ENCODE data around the gene MTCH1. TPM values are rescaled to one million over a fixed set of nuclear protein-coding genes. Genes with fewer than 3 reads are reported as not detected.

Gene MTCH1
- total and polyA plus RNA-seq, 9 of the 15 experiments (the other 6 are each of a cell fraction or from before 2014, with no cell fraction given) = 7.9 to 161 (median 118) TPM

GRCh38 chr6:36956446-36956820 is 29.6 kb downstream of the MTCH1 start (continued):
- TF ChIP-seq ZNF263 (CRISPR knock-in tag; IDR thresholded peaks at IDR 0.05; ENCODE audit: borderline replicate concordance) = no peak
- peak; percentile 84; the same call in 1 of the 2 replicates for TF ChIP-seq ESRRA (IDR thresholded peaks at IDR 0.05; ENCODE audit: borderline replicate concordance, low read depth)
- TF ChIP-seq ZNF511 (CRISPR knock-in tag; IDR thresholded peaks at IDR 0.05) = no peak
- TF ChIP-seq PCBP2 (IDR thresholded peaks at IDR 0.05; ENCODE audit: low read depth, low read length, poor library complexity, severe bottlenecking) = no peak
- TF ChIP-seq, protein P1, sequence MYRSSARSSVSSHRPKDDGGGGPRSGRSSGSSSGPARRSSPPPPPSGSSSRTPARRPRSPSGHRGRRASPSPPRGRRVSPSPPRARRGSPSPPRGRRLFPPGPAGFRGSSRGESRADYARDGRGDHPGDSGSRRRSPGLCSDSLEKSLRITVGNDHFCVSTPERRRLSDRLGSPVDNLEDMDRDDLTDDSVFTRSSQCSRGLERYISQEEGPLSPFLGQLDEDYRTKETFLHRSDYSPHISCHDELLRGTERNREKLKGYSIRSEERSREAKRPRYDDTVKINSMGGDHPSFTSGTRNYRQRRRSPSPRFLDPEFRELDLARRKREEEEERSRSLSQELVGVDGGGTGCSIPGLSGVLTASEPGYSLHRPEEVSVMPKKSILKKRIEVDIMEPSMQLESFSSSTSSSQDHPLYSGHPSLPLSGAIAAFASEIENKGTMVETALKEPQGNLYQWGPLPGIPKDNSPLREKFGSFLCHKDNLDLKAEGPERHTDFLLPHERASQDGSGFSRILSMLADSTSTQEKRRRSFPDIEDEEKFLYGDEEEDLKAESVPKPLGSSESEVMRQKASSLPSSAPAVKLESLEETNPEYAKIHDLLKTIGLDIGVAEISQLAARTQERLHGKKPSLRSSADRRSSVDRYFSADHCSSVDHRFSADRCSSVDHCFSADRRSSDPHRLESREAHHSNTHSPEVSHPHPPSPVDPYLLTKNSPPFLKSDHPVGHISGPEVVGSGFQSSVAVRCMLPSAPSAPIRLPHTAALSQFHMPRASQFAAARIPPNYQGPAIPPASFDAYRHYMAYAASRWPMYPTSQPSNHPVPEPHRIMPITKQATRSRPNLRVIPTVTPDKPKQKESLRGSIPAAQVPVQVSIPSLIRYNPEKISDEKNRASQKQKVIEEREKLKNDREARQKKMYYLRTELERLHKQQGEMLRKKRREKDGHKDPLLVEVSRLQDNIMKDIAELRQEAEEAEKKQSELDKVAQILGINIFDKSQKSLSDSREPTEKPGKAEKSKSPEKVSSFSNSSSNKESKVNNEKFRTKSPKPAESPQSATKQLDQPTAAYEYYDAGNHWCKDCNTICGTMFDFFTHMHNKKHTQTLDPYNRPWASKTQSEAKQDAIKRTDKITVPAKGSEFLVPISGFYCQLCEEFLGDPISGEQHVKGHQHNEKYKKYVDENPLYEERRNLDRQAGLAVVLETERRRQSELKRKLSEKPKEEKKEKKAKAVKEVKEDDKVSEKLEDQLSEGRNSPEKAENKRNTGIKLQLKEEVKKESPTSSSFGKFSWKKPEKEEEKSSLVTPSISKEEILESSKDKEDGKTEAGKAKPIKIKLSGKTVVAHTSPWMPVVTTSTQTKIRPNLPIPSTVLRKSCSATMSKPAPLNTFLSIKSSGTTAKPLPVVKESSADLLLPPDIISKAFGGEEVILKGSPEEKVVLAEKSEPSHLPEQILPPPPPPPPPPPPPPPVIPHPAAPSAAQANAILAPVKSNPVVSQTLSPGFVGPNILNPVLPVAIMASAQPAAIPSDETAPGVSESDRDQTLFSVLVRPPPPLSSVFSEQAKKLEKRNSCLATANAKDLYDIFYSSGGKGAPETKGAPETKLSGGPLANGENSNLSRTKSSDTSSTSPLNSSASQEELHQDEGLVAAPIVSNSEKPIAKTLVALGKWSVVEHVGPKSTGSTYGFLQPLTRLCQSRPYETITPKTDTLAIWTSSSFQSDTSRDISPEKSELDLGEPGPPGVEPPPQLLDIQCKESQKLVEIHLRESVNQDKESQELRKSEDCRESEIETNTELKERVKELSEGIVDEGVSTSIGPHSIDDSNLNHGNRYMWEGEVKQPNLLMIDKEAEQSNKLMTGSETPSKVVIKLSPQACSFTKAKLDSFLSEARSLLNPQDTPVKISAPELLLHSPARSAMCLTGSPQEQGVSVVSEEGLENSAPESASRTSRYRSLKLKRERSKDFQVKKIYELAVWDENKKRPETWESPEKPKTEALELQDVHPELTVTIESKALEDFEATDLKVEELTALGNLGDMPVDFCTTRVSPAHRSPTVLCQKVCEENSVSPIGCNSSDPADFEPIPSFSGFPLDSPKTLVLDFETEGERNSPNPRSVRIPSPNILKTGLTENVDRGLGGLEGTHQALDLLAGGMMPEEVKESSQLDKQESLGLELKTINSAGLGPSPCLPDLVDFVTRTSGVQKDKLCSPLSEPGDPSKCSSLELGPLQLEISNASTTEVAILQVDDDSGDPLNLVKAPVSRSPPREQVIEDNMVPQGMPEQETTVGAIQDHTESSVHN (IDR thresholded peaks at IDR 0.05; ENCODE audit: borderline replicate concordance in 1 of 2, low read depth in 1 of 2) = no peak
- TF ChIP-seq HNRNPH1 (optimal IDR thresholded peaks at IDR 0.05; ENCODE audit: low read depth, low read length) = no peak
- no peak for TF ChIP-seq SRSF7 (optimal IDR thresholded peaks at IDR 0.05; ENCODE audit: low read depth, low read length)
- TF ChIP-seq NFE2 (IDR thresholded peaks at IDR 0.05; ENCODE audit: low read depth) = no peak
- TF ChIP-seq ZC3H4 (CRISPR knock-in tag; IDR thresholded peaks at IDR 0.05; ENCODE audit: borderline replicate concordance) = no peak
- no peak for TF ChIP-seq ILK (tag; IDR thresholded peaks at IDR 0.05; ENCODE audit: borderline replicate concordance, low read depth)
- TF ChIP-seq DPF2 (IDR thresholded peaks at IDR 0.05) = no peak
- TF ChIP-seq, protein P2, sequence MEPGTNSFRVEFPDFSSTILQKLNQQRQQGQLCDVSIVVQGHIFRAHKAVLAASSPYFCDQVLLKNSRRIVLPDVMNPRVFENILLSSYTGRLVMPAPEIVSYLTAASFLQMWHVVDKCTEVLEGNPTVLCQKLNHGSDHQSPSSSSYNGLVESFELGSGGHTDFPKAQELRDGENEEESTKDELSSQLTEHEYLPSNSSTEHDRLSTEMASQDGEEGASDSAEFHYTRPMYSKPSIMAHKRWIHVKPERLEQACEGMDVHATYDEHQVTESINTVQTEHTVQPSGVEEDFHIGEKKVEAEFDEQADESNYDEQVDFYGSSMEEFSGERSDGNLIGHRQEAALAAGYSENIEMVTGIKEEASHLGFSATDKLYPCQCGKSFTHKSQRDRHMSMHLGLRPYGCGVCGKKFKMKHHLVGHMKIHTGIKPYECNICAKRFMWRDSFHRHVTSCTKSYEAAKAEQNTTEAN (CRISPR knock-in tag; IDR thresholded peaks at IDR 0.05) = no peak
- no peak for TF ChIP-seq PHB (CRISPR knock-in tag; IDR thresholded peaks at IDR 0.05)
- TF ChIP-seq HMBOX1 (IDR thresholded peaks at IDR 0.05) = no peak
- TF ChIP-seq ELF2 (CRISPR knock-in tag; IDR thresholded peaks at IDR 0.05) = no peak
- TF ChIP-seq DNMT1 (IDR thresholded peaks at IDR 0.05) = no peak
- 0 out of 4 replicates have a peak, but pooled peaks of 1 of the 2 experiments have one; percentile 36 for TF ChIP-seq KDM4B (IDR thresholded peaks at IDR 0.05; ENCODE audit: borderline replicate concordance in 2 of 2, low read depth in 1 of 2)
- TF ChIP-seq HOXB6 (CRISPR knock-in tag; IDR thresholded peaks at IDR 0.05; ENCODE audit: borderline replicate concordance) = no peak
- no peak for TF ChIP-seq ZNF224 (CRISPR knock-in tag; IDR thresholded peaks at IDR 0.05)
